ENCODE data around the gene HHIPL2. TPM values are rescaled to one million over a fixed set of nuclear protein-coding genes. Genes with fewer than 3 reads are reported as not detected.

Gene HHIPL2
- total and polyA plus RNA-seq, 2 of the 4 experiments (the other 2 are of a cell fraction), result under 0.01 to 0.12 TPM

DNA sequence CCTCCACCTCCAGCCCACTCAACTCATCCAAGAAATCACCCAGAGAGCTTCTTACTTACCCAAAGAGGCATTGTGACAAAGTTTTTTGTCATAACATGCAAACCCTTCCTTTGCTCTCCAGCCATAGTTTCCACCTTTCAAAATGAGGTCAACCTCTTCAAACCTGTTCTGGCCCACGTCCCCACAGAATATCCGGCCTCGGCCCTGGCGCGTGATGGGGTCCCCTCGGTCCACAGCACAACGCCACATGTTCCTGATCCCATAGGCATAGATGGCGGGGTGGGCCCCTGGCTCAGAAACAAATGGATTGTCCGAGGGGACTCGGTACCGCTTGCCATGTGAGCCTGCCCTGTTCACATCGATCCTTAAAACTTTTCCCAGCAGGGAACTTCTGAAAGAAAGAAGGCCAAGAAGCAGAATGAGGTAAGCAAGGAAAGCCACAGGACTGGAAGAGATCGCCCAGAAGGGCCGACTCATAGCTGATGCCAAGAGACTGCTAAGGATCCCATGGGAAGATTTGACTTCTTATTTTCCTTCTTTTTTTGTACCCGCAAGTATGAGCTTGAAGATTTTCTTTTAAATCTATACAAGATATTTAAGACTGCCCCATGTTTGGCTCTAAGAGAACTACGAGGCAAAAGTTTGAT is 7.8 kb downstream of the HHIPL2 start:
- H4K5ac ChIP-seq (ENCODE audit: low read depth, low read length), result no peak overlapping the region
- H4K20me1 ChIP-seq (ENCODE audit: insufficient read depth, low read length), result no peaks in the 10 kb centered on the region
- intact Hi-C loops (cut with micrococcal nuclease), result no loop called here
- H3K14ac ChIP-seq (replicated peaks; ENCODE audit: low read depth, low read length), result no peak overlapping the region
- dilution Hi-C loops (cut with HindIII; ENCODE audit: low sequenced_read_pairs, unreplicated experiment), result no loop called here
- H2BK120ac ChIP-seq (ENCODE audit: low read depth, low read length), result no peak overlapping the region
- no peaks in the 10 kb centered on the region for H3K27me3 ChIP-seq (ENCODE audit: control insufficient read depth, insufficient read depth, low read length)
- H3K56ac ChIP-seq (ENCODE audit: extremely low read depth, insufficient read depth, low read length), result no peak overlapping the region
- no peaks in the 10 kb centered on the region for H3K9me3 ChIP-seq (ENCODE audit: control insufficient read depth, insufficient read depth, low read length)
- H3K4me3 ChIP-seq (ENCODE audit: insufficient read depth, low read depth, low read length), result no peak overlapping the region
- WGBS, 2 experiments (ENCODE audit: extremely low coverage in 2 of 2, insufficient read length in 1 of 2), result no CpG with 5 or more reads among the region's 16 CpGs
- H3K9ac ChIP-seq (ENCODE audit: low read depth, low read length), result no peak overlapping the region
- TF ChIP-seq MAZ (IDR thresholded peaks at IDR 0.05; ENCODE audit: borderline replicate concordance, low read depth, low read length) (no peak), CTCF (conservative IDR thresholded peaks at IDR 0.05; ENCODE audit: low read depth, low read length) (no peak), USF2 (IDR thresholded peaks at IDR 0.05; ENCODE audit: low read depth, low read length) (no peak), FOS (IDR thresholded peaks at IDR 0.05; ENCODE audit: low read depth, low read length) (no peak), MAFK (IDR thresholded peaks at IDR 0.05; ENCODE audit: low read depth, low read length) (no peak), RFX5 (IDR thresholded peaks at IDR 0.05; ENCODE audit: low read depth, low read length) (no peak), ELK1 (IDR thresholded peaks at IDR 0.05; ENCODE audit: borderline replicate concordance, low read depth, low read length) (no peak), CHD1 (IDR thresholded peaks at IDR 0.05; ENCODE audit: low read depth, low read length) (no peak), MXI1 (IDR thresholded peaks at IDR 0.05; ENCODE audit: borderline replicate concordance, low read depth, low read length) (no peak), RCOR1 (IDR thresholded peaks at IDR 0.05; ENCODE audit: insufficient replicate concordance, low read length) (no peak), RAD21 (IDR thresholded peaks at IDR 0.05; ENCODE audit: low read length) (no peak), CEBPB (IDR thresholded peaks at IDR 0.05; ENCODE audit: low read depth, low read length) (no peak), BHLHE40 (IDR thresholded peaks at IDR 0.05; ENCODE audit: low read depth, low read length) (no peak)
- in situ Hi-C loops (cut with MboI; ENCODE audit: low sequenced_read_pairs), result no loop called here
- no peak overlapping the region for H3K4ac ChIP-seq (ENCODE audit: low read depth, low read length)
- H3K27ac ChIP-seq (ENCODE audit: insufficient read depth, low read length), result no peak overlapping the region
- no TSS peak for BruUV-seq (replicated peaks)
- no peaks in the 10 kb centered on the region for H3K36me3 ChIP-seq (ENCODE audit: control insufficient read depth, insufficient read depth, low read length)
- H2BK15ac ChIP-seq (ENCODE audit: low read depth, low read length), result no peak overlapping the region
- peak overlapping the region; percentile 68 for H2AFZ ChIP-seq (replicated peaks; ENCODE audit: low read length, poor library complexity)
- no peak overlapping the region for H4K91ac ChIP-seq (ENCODE audit: insufficient read depth, low read depth, low read length)
- no peaks in the 10 kb centered on the region for H3K79me1 ChIP-seq (ENCODE audit: low read depth in 1 of 2, low read length in 2 of 2)
- no peak overlapping the region for H2BK20ac ChIP-seq (ENCODE audit: low read depth, low read length)
- H4K8ac ChIP-seq (ENCODE audit: low read depth in 2 of 2, low read length in 2 of 2), result no peak overlapping the region
- H3K4me1 ChIP-seq (ENCODE audit: control insufficient read depth, insufficient read depth, low read length), result no peaks in the 10 kb centered on the region
- no peak overlapping the region for H2AK5ac ChIP-seq (ENCODE audit: low read depth, low read length)
- ATAC-seq (ENCODE audit: low read depth) (no peak), DNase-seq (peak; percentile 16)
- H2AK9ac ChIP-seq (replicated peaks; ENCODE audit: low read depth, low read length, poor library complexity), result no peak overlapping the region
- no peak overlapping the region for H3K18ac ChIP-seq (ENCODE audit: low read depth, low read length)
- no peak overlapping the region for H2BK5ac ChIP-seq (ENCODE audit: low read depth, low read length, poor library complexity, severe bottlenecking)
- POLR2A ChIA-PET (ENCODE audit: unreplicated experiment), result no interaction called here
- no peaks in the 10 kb centered on the region for H3K9me1 ChIP-seq (ENCODE audit: insufficient read depth, low read length)
- no peak overlapping the region for H3K4me2 ChIP-seq (ENCODE audit: low read depth, low read length)
- CTCF ChIA-PET, result interaction anchor here (1.1 kb wide), 1 partner anchor 584 kb away, joined by 3 read pairs; no protein-coding TSS in a partner anchor
- no peak overlapping the region for H3K23ac ChIP-seq (ENCODE audit: low read depth, low read length)

Measured in IMR-90 (cell line).